Keratinocyte (primary cell): ENCODE results near the gene MLH1. TPM values are rescaled to one million over a fixed set of nuclear protein-coding genes. Genes with fewer than 3 reads are reported as not detected.
A peak's percentile ranks its signal among the peaks of the same experiment; 100 is the strongest.

ENCODE experiments used
- DNase-seq: peaks from one replicate; pipeline ENCODE4 v3.0.0-alpha.2; 2011; ENCODE audit warnings: low read depth, missing footprints, low spot score
- FAIRE-seq: peaks from 2 replicates; lab custom pipeline; 2011; peaks lifted over from hg19 to GRCh38; lab: Jason Lieb, UNC
- H2AFZ ChIP-seq: 2 replicates; pipeline ENCODE4 v1.6.0; 2012; ENCODE audit warnings: low read length, control low read depth, inconsistent platforms; ENCODE audit not compliant: control insufficient read depth
- H3K27ac ChIP-seq: 2 replicates; pipeline ENCODE4 v1.5.1; 2011; ENCODE audit warnings: low read length; ENCODE audit not compliant: control insufficient read depth, insufficient read depth
- H3K27me3 ChIP-seq: 3 replicates; pipeline ENCODE4 v1.6.0; 2011; ENCODE audit warnings: low read length; ENCODE audit not compliant: control insufficient read depth, insufficient read depth; ENCODE audit errors: extremely low read depth
- H3K36me3 ChIP-seq, 2 experiments: 2 replicates in 1 of 2; 3 replicates in 1 of 2; pipeline ENCODE4 v1.5.1; 2011; ENCODE audit warnings: low read length in 2 of 2, mild to moderate bottlenecking in 1 of 2; ENCODE audit not compliant: control insufficient read depth in 2 of 2, insufficient read depth in 2 of 2; ENCODE audit errors: extremely low read depth in 1 of 2
- H3K4me1 ChIP-seq: 3 replicates; pipeline ENCODE4 v1.5.1; 2011; ENCODE audit warnings: low read length; ENCODE audit not compliant: control insufficient read depth, insufficient read depth; ENCODE audit errors: extremely low read depth
- H3K4me2 ChIP-seq: 3 replicates; pipeline ENCODE4 v1.6.0; 2011; ENCODE audit warnings: low read depth, low read length; ENCODE audit not compliant: control insufficient read depth, insufficient read depth; ENCODE audit errors: extremely low read depth
- H3K4me3 ChIP-seq, 3 experiments: fragments of 200-600 bp in 1 of 3; sonication (generic) in 1 of 3; 2 replicates in 2 of 3; 3 replicates in 1 of 3; pipeline ENCODE4 v1.5.1; 2011 to 2016; ENCODE audit warnings: low read length in 3 of 3, mild to moderate bottlenecking in 3 of 3, control low read depth in 2 of 3, inconsistent platforms in 1 of 3, low read depth in 1 of 3, mixed read lengths in 1 of 3, mixed run types in 1 of 3, moderate library complexity in 1 of 3; ENCODE audit not compliant: control insufficient read depth in 2 of 3, insufficient read depth in 2 of 3; ENCODE audit errors: extremely low read depth in 1 of 3
- H3K79me2 ChIP-seq: 2 replicates; pipeline ENCODE4 v1.6.0; 2012; ENCODE audit warnings: low read length; ENCODE audit not compliant: control insufficient read depth, insufficient read depth
- H3K9ac ChIP-seq: 3 replicates; pipeline ENCODE4 v1.6.0; 2011; ENCODE audit warnings: low read length; ENCODE audit not compliant: control insufficient read depth, insufficient read depth; ENCODE audit errors: extremely low read depth
- H3K9me1 ChIP-seq: 3 replicates; pipeline ENCODE4 v1.6.0; 2011; ENCODE audit warnings: low read length; ENCODE audit not compliant: control insufficient read depth, insufficient read depth; ENCODE audit errors: extremely low read depth
- H3K9me3 ChIP-seq: 2 replicates; pipeline ENCODE4 v1.5.1; 2012; ENCODE audit warnings: low read depth, low read length; ENCODE audit not compliant: control insufficient read depth
- H4K20me1 ChIP-seq: 3 replicates; pipeline ENCODE4 v1.6.0; 2011; ENCODE audit warnings: low read length; ENCODE audit not compliant: control insufficient read depth, insufficient read depth; ENCODE audit errors: extremely low read depth
- EZH2 ChIP-seq: IDR thresholded peaks from one replicate; pipeline ENCODE4 v1.6.1; 2012; ENCODE audit warnings: inconsistent platforms, mild to moderate bottlenecking, low read length, moderate library complexity
- dilution Hi-C: fragments of 300-500 bp; cut with MboI; formaldehyde crosslinking; loops from one replicate; pipeline ENCODE4 v1.7.0; 2020; ENCODE audit warnings: low sequenced_read_pairs; ENCODE audit not compliant: extremely low pct_ligation_motif_present
- polyA minus RNA-seq, 3 experiments: library from RNA; depleted of rRNA, polyadenylated mRNA; stranded (reverse); fragments of >200 nt; gene quantifications; 1 replicate in 1 of 3; 2 replicates in 1 of 3; 3 replicates in 1 of 3; pipeline ENCODE4 v1.2.3, GENCODE V29; 2011
- polyA plus RNA-seq, 5 experiments: library from polyadenylated mRNA; depleted of rRNA in 3 of 5; stranded (reverse) in 3 of 5; stranded (forward) in 1 of 5; unstranded in 1 of 5; fragments of >200 nt; gene quantifications; 1 replicate in 1 of 5; 2 replicates in 3 of 5; 3 replicates in 1 of 5; pipeline versions ENCODE4 v1.2.1 to v1.2.3, GENCODE V29; 2011 to 2012; ENCODE audit warnings: missing spikeins in 2 of 5, low read depth in 1 of 5, low replicate concordance in 1 of 5
- TF ChIP-seq, protein P1 (sequence below), 3 experiments: IDR thresholded peaks in 1 of 3; conservative IDR thresholded peaks in 1 of 3; optimal IDR thresholded peaks in 1 of 3; 2 replicates in 2 of 3; 3 replicates in 1 of 3; pipeline versions ENCODE3 to v1.5.1; 2011; ENCODE audit warnings: low read length in 3 of 3, mild to moderate bottlenecking in 3 of 3, moderate library complexity in 2 of 3, control low read depth in 1 of 3, inconsistent platforms in 1 of 3; ENCODE audit not compliant: insufficient read depth in 2 of 3; ENCODE audit errors: extremely low read depth in 1 of 3

Gene MLH1
- 30.5 to 44.7 TPM (median 33.7 TPM) in 3 replicates for polyA plus RNA-seq
- 10.9 TPM for polyA plus RNA-seq (2011; ENCODE audit: low read depth)
- polyA plus RNA-seq (2011; cell fraction: cytosol; rRNA removed), result 24.6 and 49.4 TPM in 2 replicates
- 33.1 and 35.9 TPM in 2 replicates for polyA plus RNA-seq (2011; cell fraction: nucleus; rRNA removed)
- polyA plus RNA-seq (2012; ENCODE audit: low replicate concordance), result 15.2 and 25.0 TPM in 2 replicates
- 32.4 to 49.3 TPM (median 32.5 TPM) in 3 replicates for polyA minus RNA-seq
- polyA minus RNA-seq (2011; cell fraction: cytosol; rRNA and poly(A)+ RNA removed), result 23.8 TPM
- polyA minus RNA-seq (2011; cell fraction: nucleus; rRNA and poly(A)+ RNA removed), result 15.5 and 37.1 TPM in 2 replicates

GRCh38 chr3:36993326-36994283 lies at the start of gene MLH1:
Gene MLH1, plus strand, starts transcription at chr3:36993518. Its CDS starts 30 bp downstream, at chr3:36993548.
- DNase-seq, result peak; percentile 50
- Histone ChIP-seq H3K4me1 (peaks cover 28% of the 10 kb centered on the region), H3K4me3 (peak within 1 kb of the TSS; percentile 69 to 95 (median 88)), H2AFZ (peak within 1 kb of the TSS; percentile 98), H3K36me3 (peaks cover 6 to 7% of the 10 kb centered on the region in 2 experiments), H3K9ac (peak within 1 kb of the TSS; percentile 88), H3K9me1 (no peaks in the 10 kb centered on the region), H3K27me3 (no peaks in the 10 kb centered on the region), H3K79me2 (peaks cover 54% of the 10 kb centered on the region), H3K9me3 (no peaks in the 10 kb centered on the region), H3K4me2 (peak within 1 kb of the TSS; percentile 93), H4K20me1 (peaks cover 3% of the 10 kb centered on the region), H3K27ac (peak within 1 kb of the TSS; percentile 91)
- TF ChIP-seq EZH2, result no peak
- TF ChIP-seq, protein P1, sequence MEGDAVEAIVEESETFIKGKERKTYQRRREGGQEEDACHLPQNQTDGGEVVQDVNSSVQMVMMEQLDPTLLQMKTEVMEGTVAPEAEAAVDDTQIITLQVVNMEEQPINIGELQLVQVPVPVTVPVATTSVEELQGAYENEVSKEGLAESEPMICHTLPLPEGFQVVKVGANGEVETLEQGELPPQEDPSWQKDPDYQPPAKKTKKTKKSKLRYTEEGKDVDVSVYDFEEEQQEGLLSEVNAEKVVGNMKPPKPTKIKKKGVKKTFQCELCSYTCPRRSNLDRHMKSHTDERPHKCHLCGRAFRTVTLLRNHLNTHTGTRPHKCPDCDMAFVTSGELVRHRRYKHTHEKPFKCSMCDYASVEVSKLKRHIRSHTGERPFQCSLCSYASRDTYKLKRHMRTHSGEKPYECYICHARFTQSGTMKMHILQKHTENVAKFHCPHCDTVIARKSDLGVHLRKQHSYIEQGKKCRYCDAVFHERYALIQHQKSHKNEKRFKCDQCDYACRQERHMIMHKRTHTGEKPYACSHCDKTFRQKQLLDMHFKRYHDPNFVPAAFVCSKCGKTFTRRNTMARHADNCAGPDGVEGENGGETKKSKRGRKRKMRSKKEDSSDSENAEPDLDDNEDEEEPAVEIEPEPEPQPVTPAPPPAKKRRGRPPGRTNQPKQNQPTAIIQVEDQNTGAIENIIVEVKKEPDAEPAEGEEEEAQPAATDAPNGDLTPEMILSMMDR (optimal IDR thresholded peaks at IDR 0.05 in 1 of 3, IDR thresholded peaks at IDR 0.05 in 1 of 3, conservative IDR thresholded peaks at IDR 0.05 in 1 of 3; ENCODE audit: extremely low read depth in 1 of 3, insufficient read depth in 2 of 3, low read length in 3 of 3), result no peak
- FAIRE-seq, result peak; percentile 99
- dilution Hi-C loops, result no loop called here

DNA sequence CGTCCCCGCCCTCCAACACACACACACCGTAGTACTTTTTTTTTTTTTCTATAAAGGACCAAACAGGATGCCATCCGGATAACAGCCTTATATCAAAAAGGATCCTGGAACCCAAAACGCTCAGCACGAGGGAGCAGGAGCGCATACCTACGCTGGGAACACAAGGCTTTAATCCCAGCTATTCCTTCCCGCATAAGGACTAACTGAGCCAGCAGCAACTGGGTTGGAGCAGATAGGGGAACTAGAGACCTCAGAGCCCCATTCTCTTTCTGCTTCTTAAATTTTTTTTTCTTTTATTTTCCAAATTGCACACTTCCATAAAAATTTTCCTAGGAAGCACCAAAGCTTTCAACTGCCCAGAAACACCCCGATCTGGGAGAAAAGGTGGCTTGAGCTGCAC lies 49.7 kb upstream of the MLH1 start:
- H3K4me2 ChIP-seq, result peak overlapping the region; percentile 82
- H3K27ac ChIP-seq, result no peak overlapping the region

More for the DNA sequence above, 49.7 kb upstream of the MLH1 start:
- Histone ChIP-seq H3K27me3 (peaks cover 7% of the 10 kb centered on the region), H3K4me3 (peak overlapping the region; percentile 45 to 68 (median 66)), H3K9me3 (no peaks in the 10 kb centered on the region), H3K9ac (peak overlapping the region; percentile 67), H3K4me1 (peaks cover 10% of the 10 kb centered on the region), H3K9me1 (no peaks in the 10 kb centered on the region), H3K36me3 (no peaks in the 10 kb centered on the region), H2AFZ (no peak overlapping the region), H3K79me2 (no peaks in the 10 kb centered on the region), H4K20me1 (no peaks in the 10 kb centered on the region)
- TF ChIP-seq, protein P1 (optimal IDR thresholded peaks at IDR 0.05 in 1 of 3, IDR thresholded peaks at IDR 0.05 in 1 of 3, conservative IDR thresholded peaks at IDR 0.05 in 1 of 3; ENCODE audit: extremely low read depth in 1 of 3, insufficient read depth in 2 of 3, low read length in 3 of 3), result no peak
- no peak for TF ChIP-seq EZH2
- DNase-seq (no peak), FAIRE-seq (no peak)
- dilution Hi-C loops, result no loop called here
